ENCODE results near the gene CDH13. TPM values are rescaled to one million over a fixed set of nuclear protein-coding genes. Genes with fewer than 3 reads are reported as not detected.

Gene CDH13
- total RNA-seq, 4 donors from 2014 or later, result 6.4 to 19.7 (median 11.7) TPM

DNA sequence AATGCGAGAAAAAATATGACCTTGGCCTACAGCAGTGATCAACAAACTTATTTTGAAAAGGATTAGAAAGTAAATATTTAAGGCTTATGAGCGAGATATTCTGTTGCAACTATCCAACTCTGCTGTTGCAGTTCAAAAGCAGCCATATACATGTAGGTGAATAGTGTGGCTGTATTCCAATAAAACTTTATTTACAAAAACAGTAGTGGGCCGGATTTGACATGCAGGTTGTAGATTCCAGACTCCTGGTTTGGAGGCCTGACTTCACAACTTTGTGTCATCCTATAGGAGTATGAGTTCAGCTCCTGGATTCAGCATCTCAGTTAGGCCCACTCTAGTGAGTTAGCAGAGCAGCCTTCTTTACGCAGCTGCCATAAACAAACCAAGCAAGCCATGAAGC is 386.3 kb downstream of the CDH13 start:
- TF ChIP-seq, protein P1, sequence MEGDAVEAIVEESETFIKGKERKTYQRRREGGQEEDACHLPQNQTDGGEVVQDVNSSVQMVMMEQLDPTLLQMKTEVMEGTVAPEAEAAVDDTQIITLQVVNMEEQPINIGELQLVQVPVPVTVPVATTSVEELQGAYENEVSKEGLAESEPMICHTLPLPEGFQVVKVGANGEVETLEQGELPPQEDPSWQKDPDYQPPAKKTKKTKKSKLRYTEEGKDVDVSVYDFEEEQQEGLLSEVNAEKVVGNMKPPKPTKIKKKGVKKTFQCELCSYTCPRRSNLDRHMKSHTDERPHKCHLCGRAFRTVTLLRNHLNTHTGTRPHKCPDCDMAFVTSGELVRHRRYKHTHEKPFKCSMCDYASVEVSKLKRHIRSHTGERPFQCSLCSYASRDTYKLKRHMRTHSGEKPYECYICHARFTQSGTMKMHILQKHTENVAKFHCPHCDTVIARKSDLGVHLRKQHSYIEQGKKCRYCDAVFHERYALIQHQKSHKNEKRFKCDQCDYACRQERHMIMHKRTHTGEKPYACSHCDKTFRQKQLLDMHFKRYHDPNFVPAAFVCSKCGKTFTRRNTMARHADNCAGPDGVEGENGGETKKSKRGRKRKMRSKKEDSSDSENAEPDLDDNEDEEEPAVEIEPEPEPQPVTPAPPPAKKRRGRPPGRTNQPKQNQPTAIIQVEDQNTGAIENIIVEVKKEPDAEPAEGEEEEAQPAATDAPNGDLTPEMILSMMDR (IDR thresholded peaks at IDR 0.05; ENCODE audit: low read depth), result no peak

DNA sequence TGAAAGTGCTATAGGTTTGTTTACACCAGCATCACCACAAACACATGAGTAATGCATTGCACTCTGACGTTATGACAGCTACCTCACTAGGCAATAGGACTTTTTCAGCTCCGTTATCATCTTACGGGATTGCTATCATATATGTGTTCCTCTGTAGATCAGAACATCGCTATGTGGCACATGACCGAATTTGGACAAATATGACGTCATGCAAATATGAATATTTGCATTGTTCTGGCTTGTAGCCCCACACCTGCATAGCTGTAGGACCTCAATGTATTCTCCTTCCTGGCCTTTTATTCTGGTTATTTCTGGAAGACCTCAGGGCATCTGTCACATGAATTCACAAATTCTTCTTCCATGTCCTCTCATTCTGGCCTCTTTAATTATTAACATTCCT is 393.2 kb downstream of the CDH13 start:
- TF ChIP-seq, protein P1 (IDR thresholded peaks at IDR 0.05; ENCODE audit: low read depth), result no peak

DNA sequence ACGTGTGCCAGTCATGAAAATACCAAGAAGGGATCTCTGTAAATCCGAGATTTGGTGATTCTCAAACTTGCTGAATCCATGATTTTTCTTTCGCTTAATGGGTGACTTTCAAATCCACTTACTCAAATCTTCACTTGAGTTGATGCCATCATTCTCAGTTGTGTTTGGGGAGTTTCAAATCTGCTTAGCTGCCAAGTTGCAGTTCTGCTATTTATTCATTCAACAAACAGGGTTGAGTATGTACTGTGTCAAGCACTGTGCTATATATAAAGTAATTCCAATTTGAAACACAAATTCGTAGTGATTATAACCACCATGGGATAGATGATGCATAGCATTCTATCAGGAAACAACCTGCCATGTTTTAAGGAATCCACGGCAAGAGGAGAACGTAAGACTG is 394.3 kb downstream of the CDH13 start:
- TF ChIP-seq, protein P1 (IDR thresholded peaks at IDR 0.05; ENCODE audit: low read depth), result no peak

DNA sequence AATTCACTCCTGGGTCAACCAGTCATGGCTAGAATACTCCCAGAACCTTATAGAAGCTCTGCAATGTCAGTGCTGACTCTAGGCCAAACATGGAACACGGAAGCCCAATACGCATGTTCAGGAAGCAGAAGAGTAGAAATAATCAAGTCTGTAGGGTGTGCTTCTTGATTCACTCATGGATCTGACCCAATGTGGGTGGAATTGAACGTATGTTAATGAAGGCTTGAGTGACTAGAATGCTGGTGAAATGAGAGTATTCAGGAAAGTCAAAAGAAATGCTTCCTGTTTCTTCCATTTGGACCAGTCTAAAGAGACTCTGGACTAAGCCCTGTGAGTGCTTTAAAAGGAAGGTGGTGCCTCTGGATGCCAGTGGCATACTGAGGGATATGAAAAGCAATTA is 395.0 kb downstream of the CDH13 start:
- TF ChIP-seq, protein P1 (IDR thresholded peaks at IDR 0.05; ENCODE audit: low read depth), result no peak

DNA sequence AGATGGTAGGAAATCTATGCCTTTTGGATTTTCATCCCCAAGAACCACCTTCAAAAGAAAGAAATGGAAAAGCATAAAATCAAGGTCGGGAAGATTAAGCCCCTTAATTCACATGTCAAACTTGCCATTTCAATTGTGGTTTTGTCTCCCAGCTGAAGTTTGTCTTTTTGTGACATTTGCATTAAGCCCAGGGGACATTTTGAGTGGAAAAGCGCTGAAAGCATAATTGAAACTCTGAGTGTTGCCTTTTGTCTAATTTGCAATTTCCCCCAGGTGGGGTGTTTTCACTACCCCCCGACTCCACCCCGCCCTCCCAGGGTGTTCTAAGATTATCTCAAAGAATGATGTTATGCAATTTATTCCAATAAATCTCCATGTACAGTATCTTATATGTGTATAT is 396.2 kb downstream of the CDH13 start:
- TF ChIP-seq, protein P1 (IDR thresholded peaks at IDR 0.05; ENCODE audit: low read depth), result no peak

DNA sequence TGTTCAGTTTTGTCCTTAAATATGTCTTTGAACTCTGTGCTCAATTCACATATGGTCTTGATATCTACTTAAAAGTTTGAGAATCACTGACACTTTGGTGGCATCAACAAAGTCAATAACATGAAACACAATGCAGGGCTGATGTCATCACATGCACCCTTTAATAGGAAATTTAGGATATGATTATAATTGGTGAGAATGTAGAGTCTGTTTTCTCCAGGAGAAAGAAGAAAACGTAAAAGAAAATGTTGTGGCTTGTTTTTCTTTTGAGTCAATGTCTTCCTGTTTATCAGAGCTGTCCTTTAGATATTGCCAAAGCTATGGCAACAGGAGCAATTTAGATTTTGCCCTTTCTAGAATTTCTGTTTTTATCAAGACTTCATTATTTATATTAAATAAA is 396.9 kb downstream of the CDH13 start:
- TF ChIP-seq, protein P1 (IDR thresholded peaks at IDR 0.05; ENCODE audit: low read depth), result no peak

DNA sequence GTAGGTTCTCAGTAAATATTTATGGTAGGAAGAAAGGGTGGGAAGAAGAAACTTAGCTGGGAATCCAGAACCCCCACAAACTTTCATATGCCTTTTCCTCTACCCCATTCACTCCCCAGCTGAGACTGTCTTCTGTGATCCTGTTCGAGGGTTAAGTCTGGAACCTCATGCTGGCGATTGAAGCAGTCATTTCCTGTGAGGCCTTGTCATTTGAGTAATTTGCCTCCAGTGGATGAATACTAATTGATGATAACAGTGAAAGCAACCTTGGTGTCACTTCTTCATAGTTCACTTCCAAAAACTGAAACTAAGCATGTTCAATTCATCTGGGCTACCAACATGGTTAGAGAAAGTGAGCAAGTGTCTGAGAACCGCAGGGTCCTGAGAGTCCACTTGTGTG is 401.2 kb downstream of the CDH13 start:
- TF ChIP-seq, protein P1 (IDR thresholded peaks at IDR 0.05; ENCODE audit: low read depth), result no peak
